Measurements from ENCODE around the gene CLIC1. TPM values are rescaled to one million over a fixed set of nuclear protein-coding genes. Genes with fewer than 3 reads are reported as not detected.

Gene CLIC1
- total RNA-seq, 2 experiments from 2014 or later = 61.2 to 61.5 TPM

DNA sequence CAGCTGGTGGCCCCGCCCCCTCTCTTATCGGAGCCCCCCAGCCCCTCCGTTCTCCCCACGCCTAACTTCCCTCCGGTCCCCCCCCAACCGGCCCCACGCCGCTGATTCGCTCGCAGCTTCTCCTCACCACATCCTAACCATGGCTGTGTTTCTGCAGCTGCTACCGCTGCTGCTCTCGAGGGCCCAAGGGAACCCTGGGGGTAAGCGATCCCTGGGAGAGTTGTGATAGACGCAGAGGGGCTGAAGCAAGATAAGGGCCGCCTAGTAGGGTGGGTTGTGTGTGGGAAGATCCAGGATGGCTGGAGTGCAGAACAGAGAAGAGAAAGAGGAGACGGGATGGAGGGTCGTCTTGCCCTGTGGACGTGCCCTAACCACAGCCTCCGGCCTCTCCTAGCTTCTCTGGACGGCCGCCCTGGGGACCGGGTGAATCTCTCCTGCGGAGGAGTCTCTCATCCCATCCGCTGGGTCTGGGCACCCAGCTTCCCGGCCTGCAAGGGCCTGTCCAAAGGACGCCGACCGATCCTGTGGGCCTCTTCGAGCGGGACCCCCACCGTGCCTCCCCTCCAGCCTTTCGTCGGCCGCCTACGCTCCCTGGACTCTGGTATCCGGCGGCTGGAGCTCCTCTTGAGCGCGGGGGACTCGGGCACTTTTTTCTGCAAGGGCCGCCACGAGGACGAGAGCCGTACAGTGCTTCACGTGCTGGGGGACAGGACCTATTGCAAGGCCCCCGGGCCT is 12.9 kb downstream of the CLIC1 start, which contains the start of gene MPIG6B:
TSS of gene MPIG6B (plus strand) at position 129 of the 735 bp plus-strand sequence. CDS start at position 140, 11 bp downstream.
- no peaks in the 10 kb centered on the region for H3K36me3 ChIP-seq (ENCODE audit: insufficient read depth, low read length)
- intact Hi-C loops (cut with DNase I, micrococcal nuclease) = no loop called here
- CTCF ChIA-PET = no interaction called here
- TF ChIP-seq, protein P1, sequence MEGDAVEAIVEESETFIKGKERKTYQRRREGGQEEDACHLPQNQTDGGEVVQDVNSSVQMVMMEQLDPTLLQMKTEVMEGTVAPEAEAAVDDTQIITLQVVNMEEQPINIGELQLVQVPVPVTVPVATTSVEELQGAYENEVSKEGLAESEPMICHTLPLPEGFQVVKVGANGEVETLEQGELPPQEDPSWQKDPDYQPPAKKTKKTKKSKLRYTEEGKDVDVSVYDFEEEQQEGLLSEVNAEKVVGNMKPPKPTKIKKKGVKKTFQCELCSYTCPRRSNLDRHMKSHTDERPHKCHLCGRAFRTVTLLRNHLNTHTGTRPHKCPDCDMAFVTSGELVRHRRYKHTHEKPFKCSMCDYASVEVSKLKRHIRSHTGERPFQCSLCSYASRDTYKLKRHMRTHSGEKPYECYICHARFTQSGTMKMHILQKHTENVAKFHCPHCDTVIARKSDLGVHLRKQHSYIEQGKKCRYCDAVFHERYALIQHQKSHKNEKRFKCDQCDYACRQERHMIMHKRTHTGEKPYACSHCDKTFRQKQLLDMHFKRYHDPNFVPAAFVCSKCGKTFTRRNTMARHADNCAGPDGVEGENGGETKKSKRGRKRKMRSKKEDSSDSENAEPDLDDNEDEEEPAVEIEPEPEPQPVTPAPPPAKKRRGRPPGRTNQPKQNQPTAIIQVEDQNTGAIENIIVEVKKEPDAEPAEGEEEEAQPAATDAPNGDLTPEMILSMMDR (IDR thresholded peaks at IDR 0.05) = no peak
- no peaks in the 10 kb centered on the region for H3K27me3 Mint-ChIP-seq
- no peak within 1 kb of the TSS for H3K27ac ChIP-seq (ENCODE audit: low read depth in 1 of 2, low read length in 2 of 2)
- POLR2A ChIA-PET = interaction anchor here (1.4 kb wide), 1 partner anchor 20 kb away, joined by 4 read pairs; the partner anchor contains the start of gene ABHD16A
- H3K4me1 Mint-ChIP-seq (ENCODE audit: low read depth) = peaks cover 26% of the 10 kb centered on the region
- H3K9me3 Mint-ChIP-seq = no peaks in the 10 kb centered on the region
- no peaks in the 10 kb centered on the region for H3K27me3 ChIP-seq (ENCODE audit: control insufficient read depth in 1 of 2, insufficient read depth in 2 of 2, low read length in 2 of 2)
- no peak within 1 kb of the TSS for H3K27ac Mint-ChIP-seq
- peaks cover 31% of the 10 kb centered on the region for H3K4me1 ChIP-seq (ENCODE audit: insufficient read depth, low read length)
- H3K36me3 Mint-ChIP-seq (ENCODE audit: low read depth) = peaks cover 6% of the 10 kb centered on the region
- H3K4me3 ChIP-seq (ENCODE audit: low read length) = no peak within 1 kb of the TSS
- H3K9me3 ChIP-seq (ENCODE audit: control insufficient read depth in 1 of 2, insufficient read depth in 1 of 2, low read length in 2 of 2) = no peaks in the 10 kb centered on the region
- H3K4me3 Mint-ChIP-seq = no peak within 1 kb of the TSS
- DNase-seq (no peak), ATAC-seq (ENCODE audit: poor library complexity) (no peak)

GRCh38 chr6:31722173-31722572 is 14.2 kb downstream of the CLIC1 start:
- DNase-seq (no peak), ATAC-seq (ENCODE audit: poor library complexity) (no peak)
- Mint-ChIP-seq H3K4me3 (no peak overlapping the region), H3K36me3 (ENCODE audit: low read depth) (peaks cover 6% of the 10 kb centered on the region), H3K27ac (no peak overlapping the region), H3K9me3 (no peaks in the 10 kb centered on the region), H3K4me1 (ENCODE audit: low read depth) (peaks cover 17% of the 10 kb centered on the region), H3K27me3 (no peaks in the 10 kb centered on the region)
- ChIA-PET POLR2A (no interaction called here), CTCF (no interaction called here)
- no peaks in the 10 kb centered on the region for H3K9me3 ChIP-seq (ENCODE audit: control insufficient read depth in 1 of 2, insufficient read depth in 1 of 2, low read length in 2 of 2)
- H3K27me3 ChIP-seq (ENCODE audit: control insufficient read depth in 1 of 2, insufficient read depth in 2 of 2, low read length in 2 of 2) = no peaks in the 10 kb centered on the region
- TF ChIP-seq, protein P1 (IDR thresholded peaks at IDR 0.05) = no peak
- no peaks in the 10 kb centered on the region for H3K36me3 ChIP-seq (ENCODE audit: insufficient read depth, low read length)
- H3K27ac ChIP-seq (ENCODE audit: low read depth in 1 of 2, low read length in 2 of 2) = no peak overlapping the region
- H3K4me1 ChIP-seq (ENCODE audit: insufficient read depth, low read length) = peaks cover 18% of the 10 kb centered on the region
- H3K4me3 ChIP-seq (ENCODE audit: low read length) = no peak overlapping the region
- intact Hi-C loops (cut with DNase I, micrococcal nuclease) = no loop called here

- no peak within 1 kb of the TSS for H3K4me3 ChIP-seq (ENCODE audit: low read length)
- H3K27me3 ChIP-seq (ENCODE audit: control insufficient read depth in 1 of 2, insufficient read depth in 2 of 2, low read length in 2 of 2) = no peaks in the 10 kb centered on the region
- POLR2A ChIA-PET = no interaction called here
- H3K27ac ChIP-seq (ENCODE audit: low read depth in 1 of 2, low read length in 2 of 2) = no peak within 1 kb of the TSS
- no peaks in the 10 kb centered on the region for H3K9me3 Mint-ChIP-seq
- ATAC-seq (ENCODE audit: poor library complexity) (no peak), DNase-seq (no peak)
- no peaks in the 10 kb centered on the region for H3K27me3 Mint-ChIP-seq
- CTCF ChIA-PET = no interaction called here
- peaks cover 15% of the 10 kb centered on the region for H3K4me1 ChIP-seq (ENCODE audit: insufficient read depth, low read length)
- H3K4me3 Mint-ChIP-seq = no peak within 1 kb of the TSS
- H3K4me1 Mint-ChIP-seq (ENCODE audit: low read depth) = peaks cover 10% of the 10 kb centered on the region
- intact Hi-C loops (cut with DNase I, micrococcal nuclease) = no loop called here
- H3K36me3 Mint-ChIP-seq (ENCODE audit: low read depth) = peaks cover under 1% of the 10 kb centered on the region
- TF ChIP-seq, protein P1 (IDR thresholded peaks at IDR 0.05) = no peak
- no peaks in the 10 kb centered on the region for H3K9me3 ChIP-seq (ENCODE audit: control insufficient read depth in 1 of 2, insufficient read depth in 1 of 2, low read length in 2 of 2)
- no peak within 1 kb of the TSS for H3K27ac Mint-ChIP-seq
- H3K36me3 ChIP-seq (ENCODE audit: insufficient read depth, low read length) = no peaks in the 10 kb centered on the region
Observed at GRCh38 chr6:31721351-31722020, 14.8 kb downstream of the CLIC1 start, which contains the start of gene LY6G6C. LY6G6C (minus strand) TSS chr6:31721746; CDS start chr6:31721679, 67 bp downstream.

All from CD4-positive, alpha-beta T cell (primary cell).